ENCODE results near the gene MYO15A.

DNA sequence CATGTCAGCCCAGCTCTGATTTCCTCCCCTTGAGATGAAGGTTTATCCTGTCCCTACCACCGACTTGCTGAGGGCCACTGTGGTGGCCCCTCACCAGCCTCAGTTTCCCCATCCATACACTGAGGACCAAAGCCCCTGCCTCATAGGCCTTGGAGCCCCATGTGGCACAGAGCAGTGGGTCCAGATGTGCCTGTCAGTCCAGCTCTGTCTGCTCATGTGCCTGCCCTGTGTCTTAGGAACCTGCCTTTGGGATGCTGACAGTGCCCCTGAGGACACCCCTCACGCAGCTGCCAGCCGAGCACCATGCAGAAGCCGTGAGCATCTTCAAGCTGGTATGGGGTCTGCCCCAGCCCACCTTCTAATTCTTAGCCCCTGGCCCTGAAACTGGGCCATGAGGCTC, 35.7 kb downstream of the MYO15A start:
- TF ChIP-seq CTCF (IDR thresholded peaks at IDR 0.05) (no peak), POLR2A (IDR thresholded peaks at IDR 0.05) (no peak), EP300 (IDR thresholded peaks at IDR 0.05) (no peak)
